Measurements from ENCODE around the gene MTHFSD.

DNA sequence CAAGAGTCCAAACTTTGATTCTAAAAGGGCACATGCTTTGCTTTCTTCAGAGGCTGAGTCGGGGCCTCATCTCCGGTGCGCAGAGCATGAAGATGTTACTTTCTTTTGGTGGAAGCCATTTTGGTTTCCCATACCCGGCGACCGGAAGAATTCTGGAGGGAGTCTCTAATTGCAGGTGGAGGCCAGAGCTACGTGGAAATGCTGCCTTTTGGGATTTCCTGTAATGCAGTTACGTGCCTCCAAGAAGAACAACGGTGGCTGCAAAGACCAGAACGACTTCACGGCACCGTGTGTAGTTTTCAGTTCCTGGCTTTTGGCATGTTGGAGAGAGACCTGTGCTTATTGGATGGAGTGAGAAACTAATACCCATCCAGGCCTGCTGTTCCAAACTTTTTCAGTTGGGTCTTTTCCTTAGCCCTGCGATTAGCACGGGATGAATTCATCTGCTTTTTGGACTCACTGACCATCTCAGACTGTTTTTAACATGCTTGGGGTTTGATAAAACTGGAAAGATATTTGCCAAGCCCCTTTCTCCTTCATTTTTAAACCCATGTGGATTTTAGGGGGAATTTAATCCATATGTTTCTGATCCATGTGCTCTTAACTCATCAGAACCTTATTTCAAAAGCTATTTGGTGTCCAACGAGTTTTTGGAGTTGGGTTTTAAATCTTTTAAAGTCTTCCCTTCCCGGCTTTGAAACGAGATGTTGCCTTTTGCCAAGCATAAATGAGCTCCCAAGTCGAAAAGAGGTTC lies 42.3 kb upstream of the MTHFSD start:
- TF ChIP-seq, protein P1, sequence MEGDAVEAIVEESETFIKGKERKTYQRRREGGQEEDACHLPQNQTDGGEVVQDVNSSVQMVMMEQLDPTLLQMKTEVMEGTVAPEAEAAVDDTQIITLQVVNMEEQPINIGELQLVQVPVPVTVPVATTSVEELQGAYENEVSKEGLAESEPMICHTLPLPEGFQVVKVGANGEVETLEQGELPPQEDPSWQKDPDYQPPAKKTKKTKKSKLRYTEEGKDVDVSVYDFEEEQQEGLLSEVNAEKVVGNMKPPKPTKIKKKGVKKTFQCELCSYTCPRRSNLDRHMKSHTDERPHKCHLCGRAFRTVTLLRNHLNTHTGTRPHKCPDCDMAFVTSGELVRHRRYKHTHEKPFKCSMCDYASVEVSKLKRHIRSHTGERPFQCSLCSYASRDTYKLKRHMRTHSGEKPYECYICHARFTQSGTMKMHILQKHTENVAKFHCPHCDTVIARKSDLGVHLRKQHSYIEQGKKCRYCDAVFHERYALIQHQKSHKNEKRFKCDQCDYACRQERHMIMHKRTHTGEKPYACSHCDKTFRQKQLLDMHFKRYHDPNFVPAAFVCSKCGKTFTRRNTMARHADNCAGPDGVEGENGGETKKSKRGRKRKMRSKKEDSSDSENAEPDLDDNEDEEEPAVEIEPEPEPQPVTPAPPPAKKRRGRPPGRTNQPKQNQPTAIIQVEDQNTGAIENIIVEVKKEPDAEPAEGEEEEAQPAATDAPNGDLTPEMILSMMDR (IDR thresholded peaks at IDR 0.05) = no peak
- TF ChIP-seq ZFX (IDR thresholded peaks at IDR 0.05; ENCODE audit: borderline replicate concordance) = no peak

Measured in 22Rv1 (cell line).